Measurements from ENCODE around the gene SLC6A3. TPM values are rescaled to one million over a fixed set of nuclear protein-coding genes. Genes with fewer than 3 reads are reported as not detected.
A peak's percentile ranks its signal among the peaks of the same experiment; 100 is the strongest.

The SLC6A3 gene
- total and polyA plus RNA-seq, 9 donors, result 0.05 to 0.62 (median 0.40) TPM

DNA sequence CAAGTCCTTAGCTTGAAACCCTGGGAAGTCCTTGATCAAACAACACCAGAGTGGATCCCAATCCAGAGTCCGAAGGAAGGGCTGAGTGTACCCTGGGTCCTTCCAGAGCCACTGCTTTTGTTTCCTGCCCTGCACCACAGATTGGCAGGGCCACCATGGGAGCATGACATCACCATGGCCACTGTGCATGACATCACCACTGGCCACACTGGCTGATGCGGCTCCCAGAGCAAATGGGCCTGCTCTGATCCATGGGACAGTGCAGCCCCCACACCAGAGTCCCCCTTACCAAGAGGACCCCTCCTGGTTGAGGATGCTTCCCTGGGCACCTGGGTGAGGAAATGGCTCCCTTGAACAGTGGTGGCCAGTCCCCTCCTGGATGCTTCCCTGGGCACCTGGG is 9.9 kb downstream of the SLC6A3 start:
- TF ChIP-seq EP300 (IDR thresholded peaks at IDR 0.05) (no peak), CTCF (IDR thresholded peaks at IDR 0.05) (no peak), POLR2A (IDR thresholded peaks at IDR 0.05) (no peak)
- intact Hi-C loops (cut with DNase I), result loop anchor here in 1 of 4 donors (10.0 kb wide), 1 partner anchor 589 kb away; no protein-coding TSS in a partner anchor
- Histone ChIP-seq H3K4me3 (no peak overlapping the region), H3K36me3 (no peaks in the 10 kb centered on the region), H3K27me3 (no peaks in the 10 kb centered on the region), H3K9me3 (peaks cover 0 to under 1% of the 10 kb centered on the region in 2 donors), H3K27ac (no peak overlapping the region), H3K4me1 (ENCODE audit: insufficient read depth) (no peaks in the 10 kb centered on the region)
- WGBS, 3 donors, result 85 to 93% (median 92%) methylated on average over 1 to 2 of the region's 2 CpGs
- no peak for DNase-seq

GRCh38 chr5:1432296-1432695 is 12.9 kb downstream of the SLC6A3 start:
- no peak for TF ChIP-seq EP300 (IDR thresholded peaks at IDR 0.05)
- TF ChIP-seq CTCF (IDR thresholded peaks at IDR 0.05), result no peak
- TF ChIP-seq POLR2A (IDR thresholded peaks at IDR 0.05), result no peak
- no peaks in the 10 kb centered on the region for H3K36me3 ChIP-seq
- no peak overlapping the region for H3K27ac ChIP-seq
- no peaks in the 10 kb centered on the region for H3K4me1 ChIP-seq (ENCODE audit: insufficient read depth)
- intact Hi-C loops (cut with DNase I), result loop anchor here in 1 of 4 donors (10.0 kb wide), 1 partner anchor 593 kb away; no protein-coding TSS in a partner anchor
- H3K27me3 ChIP-seq, result no peaks in the 10 kb centered on the region
- no peak overlapping the region for H3K4me3 ChIP-seq
- DNase-seq, result no peak
- WGBS, 3 donors, result 92 to 93% (median 93%) methylated on average over 13 to 15 of the region's 15 CpGs
- H3K9me3 ChIP-seq, result peaks cover 0 to 7% of the 10 kb centered on the region in 2 donors

DNA sequence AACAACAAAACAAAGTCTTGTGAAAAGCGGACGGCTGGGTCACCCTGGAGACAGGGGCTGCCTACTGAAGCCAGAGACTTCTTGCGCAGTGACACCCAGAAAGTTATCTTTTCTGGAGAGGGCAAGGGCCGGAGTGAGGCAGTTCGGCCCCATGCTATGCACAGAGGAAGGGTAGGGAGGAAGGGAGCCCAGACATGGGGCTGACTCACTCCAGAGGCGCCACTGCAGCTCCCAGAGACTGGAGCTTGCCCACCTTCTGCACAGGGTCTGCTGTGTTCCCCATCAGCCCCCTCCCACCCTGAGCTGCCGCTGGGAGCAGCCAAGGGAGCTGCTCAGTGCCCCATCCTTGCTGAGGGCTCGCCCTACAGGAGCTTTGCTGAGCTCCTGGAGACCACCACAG is 13.3 kb downstream of the SLC6A3 start:
- no peaks in the 10 kb centered on the region for H3K36me3 ChIP-seq
- no peaks in the 10 kb centered on the region for H3K4me1 ChIP-seq (ENCODE audit: insufficient read depth)
- intact Hi-C loops (cut with DNase I), result loop anchor here in 1 of 4 donors (10.0 kb wide), 1 partner anchor 593 kb away; no protein-coding TSS in a partner anchor
- peak in 1 of 5 donors; percentile 3 for DNase-seq
- WGBS, 3 donors, result 71 to 90% (median 80%) methylated on average over 7 to 8 of the region's 8 CpGs
- no peaks in the 10 kb centered on the region for H3K27me3 ChIP-seq
- no peak overlapping the region for H3K4me3 ChIP-seq
- H3K9me3 ChIP-seq, result peaks cover 0 to 7% of the 10 kb centered on the region in 2 donors
- TF ChIP-seq CTCF (IDR thresholded peaks at IDR 0.05), result no peak
- no peak for TF ChIP-seq POLR2A (IDR thresholded peaks at IDR 0.05)
- TF ChIP-seq EP300 (IDR thresholded peaks at IDR 0.05), result no peak
- H3K27ac ChIP-seq, result no peak overlapping the region

GRCh38 chr5:1431021-1431811 is 14.0 kb downstream of the SLC6A3 start:
- no peak overlapping the region for H3K27ac ChIP-seq
- no peak for TF ChIP-seq EP300 (IDR thresholded peaks at IDR 0.05)
- no peak for TF ChIP-seq POLR2A (IDR thresholded peaks at IDR 0.05)
- TF ChIP-seq CTCF (IDR thresholded peaks at IDR 0.05), result no peak
- no peaks in the 10 kb centered on the region for H3K27me3 ChIP-seq
- H3K36me3 ChIP-seq, result no peaks in the 10 kb centered on the region
- intact Hi-C loops (cut with DNase I), result loop anchor here in 1 of 4 donors (10.0 kb wide), 1 partner anchor 594 kb away; no protein-coding TSS in a partner anchor
- 87 to 89% (median 88%) methylated on average over 33 of the region's 33 CpGs for WGBS, 3 donors
- peak in 1 of 5 donors; percentile 33 for DNase-seq
- peaks cover 0 to 7% of the 10 kb centered on the region in 2 donors for H3K9me3 ChIP-seq
- no peak overlapping the region for H3K4me3 ChIP-seq
- H3K4me1 ChIP-seq (ENCODE audit: insufficient read depth), result no peaks in the 10 kb centered on the region

All from ovary (tissue), 9 donors.